ENCODE data around the gene CCDC7.
"Not testable (repeated sequence)": the region's sequence is repeated elsewhere in the genome, so short reads cannot be mapped to it uniquely, and the experiment has no call there.

The CCDC7 gene

DNA sequence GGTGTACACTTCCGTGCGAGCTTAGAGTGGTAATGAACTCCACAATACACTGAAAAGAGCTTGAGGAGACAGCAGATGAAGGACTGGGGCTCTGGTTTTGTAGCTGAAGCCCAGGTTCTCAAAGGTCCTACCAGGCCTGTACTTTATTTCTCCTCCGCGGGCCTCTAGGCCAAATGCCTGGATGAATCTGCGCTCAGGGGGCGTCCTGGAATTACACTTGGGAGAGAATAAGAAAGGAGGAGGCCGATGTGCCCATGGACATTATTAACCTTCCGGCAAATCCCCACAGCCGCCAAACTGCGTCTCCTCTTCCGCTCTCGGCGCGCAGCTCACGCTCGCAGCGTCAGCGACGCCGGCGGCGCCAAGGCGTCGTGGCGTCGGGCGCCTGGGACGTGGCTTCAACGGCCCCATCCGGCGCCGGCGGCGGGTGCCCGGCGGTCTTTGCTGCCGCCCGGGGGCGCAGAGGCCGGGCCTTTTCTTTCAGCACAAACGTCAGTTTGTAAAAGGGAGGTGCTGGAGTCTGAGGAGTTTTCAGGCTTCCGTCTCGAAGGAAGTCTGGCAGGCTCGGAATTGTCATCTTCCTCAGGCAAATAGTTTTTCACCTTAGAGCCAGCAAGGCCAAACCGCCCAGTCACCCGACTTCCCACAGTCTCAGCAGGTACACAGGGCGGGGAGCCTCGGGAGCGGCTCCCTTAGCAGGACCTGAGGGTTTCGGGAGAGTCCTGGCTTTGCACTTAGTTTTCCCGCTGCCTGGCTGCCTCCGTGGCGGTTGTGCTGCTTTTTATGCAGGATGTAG is at the start of gene CCDC7:
Gene CCDC7 (plus strand): TSS at position 401 of the 796 bp plus-strand sequence. CDS start 5,503 bp downstream, outside the sequence.
- DNase-seq (ENCODE audit: low spot score), result peak; percentile 92

DNA sequence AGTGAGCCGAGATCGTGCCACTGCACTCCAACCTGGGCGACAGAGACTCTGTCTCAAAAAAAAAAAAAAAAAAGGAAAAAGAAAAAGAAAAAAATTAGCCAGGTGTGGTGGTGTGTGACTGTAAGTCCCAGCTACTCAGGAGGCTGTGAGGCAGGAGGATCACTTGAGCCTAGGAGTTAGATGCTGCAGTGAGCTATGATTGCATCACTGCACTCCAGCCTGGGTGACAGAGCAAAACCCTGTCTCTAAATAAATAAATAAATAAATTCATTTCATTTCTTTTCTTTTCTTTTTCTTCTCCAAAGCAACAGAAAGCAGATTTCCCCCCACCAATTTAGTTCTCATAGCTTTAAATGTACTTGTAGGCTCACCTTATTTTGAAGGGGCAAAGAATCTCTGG is 48.8 kb upstream of the CCDC7 start:
- not testable (repeated sequence) for DNase-seq (ENCODE audit: low spot score)

DNA sequence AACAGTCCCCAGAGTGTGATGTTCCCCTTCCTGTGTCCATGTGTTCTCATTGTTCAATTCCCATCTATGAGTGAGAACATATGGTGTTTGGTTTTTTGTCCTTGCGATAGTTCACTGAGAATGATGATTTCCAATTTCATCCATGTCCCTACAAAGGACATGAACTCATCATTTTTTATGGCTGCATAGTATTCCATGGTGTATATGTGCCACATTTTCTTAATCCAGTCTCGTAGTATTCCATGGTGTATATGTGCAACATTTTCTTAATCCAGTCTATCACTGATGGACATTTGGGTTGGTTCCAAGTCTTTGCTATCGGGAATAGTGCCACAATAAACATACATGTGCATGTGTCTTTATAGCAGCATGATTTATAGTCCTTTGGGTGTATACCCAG is 46.2 kb upstream of the CCDC7 start:
- DNase-seq (ENCODE audit: low spot score), result not testable (repeated sequence)

DNA sequence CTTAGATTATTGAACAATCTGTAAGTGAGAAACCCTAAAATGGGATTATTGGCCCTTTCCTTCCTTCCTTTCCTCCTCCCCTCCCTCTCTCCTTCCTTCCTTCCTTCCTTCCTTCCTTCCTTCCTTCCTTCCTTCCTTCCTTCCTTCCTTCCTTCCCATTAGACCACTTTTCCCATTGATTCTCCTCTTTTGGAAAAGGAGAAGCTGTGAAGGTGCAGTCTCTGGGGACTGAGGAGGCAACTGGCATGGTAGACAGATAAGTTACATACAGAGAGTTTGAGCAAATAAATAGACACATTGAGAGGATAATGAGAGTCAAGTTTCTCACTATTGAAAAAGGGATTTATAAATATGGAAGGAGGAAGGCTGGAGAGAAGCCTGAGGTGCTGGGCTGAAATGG is 45.0 kb upstream of the CCDC7 start:
- DNase-seq (ENCODE audit: low spot score), result no peak

DNA sequence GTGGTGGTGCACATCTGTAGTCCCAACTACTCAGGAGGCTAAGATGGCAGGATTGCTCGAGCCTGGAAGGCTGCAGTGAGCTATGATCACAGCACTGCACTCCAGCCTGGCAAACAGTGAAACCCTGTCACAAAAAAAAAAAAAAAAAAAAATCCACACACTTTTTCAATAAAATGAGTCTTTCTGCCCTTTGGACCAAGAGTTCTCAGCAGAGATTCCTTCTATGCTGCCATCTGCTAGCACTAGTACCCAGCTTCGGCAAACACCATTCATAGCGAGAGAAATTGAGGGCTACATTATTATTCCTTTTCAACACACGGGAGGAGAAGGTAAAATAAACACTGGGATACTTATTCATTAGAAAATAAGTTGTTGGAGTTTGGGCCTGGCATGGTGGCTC is 43.4 kb upstream of the CCDC7 start:
- no peak for DNase-seq (ENCODE audit: low spot score)

DNA sequence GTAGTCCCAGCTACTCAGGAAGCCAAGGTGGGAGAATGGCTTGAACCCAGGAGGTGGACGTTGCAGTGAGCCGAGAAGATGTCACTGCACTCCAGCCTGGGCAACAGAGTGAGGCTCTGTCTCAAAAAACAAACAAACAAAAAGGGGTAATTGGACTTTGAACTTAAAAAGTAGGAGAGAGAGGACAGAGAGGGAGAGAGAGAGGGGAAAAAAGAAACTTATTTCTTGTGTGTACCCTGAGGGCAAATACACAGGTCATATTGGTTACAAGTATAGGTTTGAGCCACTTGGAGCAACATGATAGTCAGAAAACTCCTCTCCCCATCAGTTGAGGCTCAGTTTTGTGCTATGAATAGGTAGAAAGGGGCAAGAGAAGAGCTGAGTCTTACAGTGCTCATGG is 42.8 kb upstream of the CCDC7 start:
- DNase-seq (ENCODE audit: low spot score), result no peak

DNA sequence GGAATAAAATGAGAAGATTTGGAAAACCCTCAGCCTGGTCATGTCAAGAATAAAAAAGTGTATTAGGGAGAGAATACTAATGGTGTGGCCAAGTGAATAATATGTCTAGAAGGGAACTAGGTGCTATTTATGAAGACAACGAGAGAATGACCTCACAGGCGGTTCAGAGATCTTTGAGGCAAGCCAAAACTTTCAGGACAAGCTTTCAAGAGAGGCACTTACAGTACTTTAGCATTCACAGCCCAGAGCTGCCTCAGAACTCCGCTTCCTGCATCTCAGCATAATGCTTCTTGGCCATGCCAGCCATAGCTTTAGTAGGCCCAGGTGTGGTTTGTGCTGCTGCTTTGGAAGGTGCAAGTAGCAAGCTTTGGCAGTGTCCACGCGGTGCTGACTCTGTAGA is 37.2 kb upstream of the CCDC7 start:
- no peak for DNase-seq (ENCODE audit: low spot score)

DNA sequence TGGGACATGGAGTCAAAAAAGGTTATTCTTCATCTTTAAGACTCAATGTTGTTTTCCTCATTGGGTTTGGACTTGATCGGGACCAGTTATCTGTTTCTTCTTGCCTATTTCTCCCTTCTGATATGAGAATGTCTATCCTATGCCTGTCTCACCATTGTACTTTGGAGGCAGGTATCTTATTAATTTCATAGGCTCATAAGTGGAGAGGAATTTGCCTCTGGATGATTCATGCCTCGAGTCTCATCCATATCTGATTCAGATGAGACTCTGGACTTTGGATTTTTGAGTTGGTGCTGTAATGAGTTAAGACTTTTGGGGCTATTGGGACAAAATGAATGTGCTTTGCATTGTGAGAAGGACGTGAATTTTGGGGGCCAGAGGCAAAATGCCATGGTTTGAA is 36.2 kb upstream of the CCDC7 start:
- DNase-seq (ENCODE audit: low spot score), result no peak

DNA sequence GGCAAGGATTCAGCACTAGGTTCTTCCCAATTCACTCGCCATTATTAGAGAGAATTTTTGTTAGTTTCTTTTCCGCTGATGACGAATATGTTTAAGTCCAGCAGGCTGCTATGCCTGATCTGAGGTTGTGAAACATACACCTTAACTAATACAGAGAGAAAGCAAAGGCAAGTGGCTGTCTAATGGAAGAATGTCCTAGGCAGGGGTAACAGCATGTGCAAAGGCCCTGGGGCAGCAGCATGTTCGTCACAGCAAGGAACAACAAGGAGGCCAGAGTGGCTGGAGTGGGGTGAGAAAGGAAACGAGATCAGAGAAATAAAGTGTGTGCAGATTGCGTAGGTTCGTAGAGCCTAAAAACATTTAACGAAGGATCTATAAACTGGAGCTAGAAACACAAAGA is 35.4 kb upstream of the CCDC7 start:
- no peak for DNase-seq (ENCODE audit: low spot score)

DNA sequence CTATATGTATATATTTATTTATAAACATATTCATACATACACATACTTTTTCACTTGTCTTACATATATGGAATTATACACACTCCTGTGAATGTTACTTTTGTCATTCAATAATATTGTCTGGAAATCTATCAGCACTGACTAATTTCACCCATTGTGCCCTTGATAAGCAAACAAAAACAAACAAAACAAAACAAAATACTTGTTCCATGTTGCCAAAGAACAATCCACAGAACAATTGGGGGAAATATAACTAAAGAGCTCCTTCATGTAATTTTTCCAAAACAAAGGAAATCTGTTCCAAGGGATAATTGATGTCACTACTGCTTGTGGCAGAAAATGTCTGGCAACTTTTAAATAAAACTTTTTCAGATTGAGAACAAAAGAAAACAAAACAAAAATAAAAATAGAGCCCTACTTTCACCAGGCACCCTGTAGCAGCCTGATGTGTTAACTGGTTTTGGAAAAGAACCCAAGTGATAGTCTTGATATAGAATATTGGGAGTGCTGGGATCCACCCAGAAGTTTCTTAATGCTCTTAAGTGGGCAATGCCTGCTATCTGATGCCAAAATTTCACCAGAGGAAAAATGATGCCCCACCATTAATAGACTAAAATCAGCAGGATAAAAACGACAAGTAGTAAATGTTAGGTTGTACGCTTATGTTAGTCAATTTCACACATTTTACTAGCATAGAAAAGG is 34.0 kb upstream of the CCDC7 start:
- no peak for DNase-seq (ENCODE audit: low spot score)

DNA sequence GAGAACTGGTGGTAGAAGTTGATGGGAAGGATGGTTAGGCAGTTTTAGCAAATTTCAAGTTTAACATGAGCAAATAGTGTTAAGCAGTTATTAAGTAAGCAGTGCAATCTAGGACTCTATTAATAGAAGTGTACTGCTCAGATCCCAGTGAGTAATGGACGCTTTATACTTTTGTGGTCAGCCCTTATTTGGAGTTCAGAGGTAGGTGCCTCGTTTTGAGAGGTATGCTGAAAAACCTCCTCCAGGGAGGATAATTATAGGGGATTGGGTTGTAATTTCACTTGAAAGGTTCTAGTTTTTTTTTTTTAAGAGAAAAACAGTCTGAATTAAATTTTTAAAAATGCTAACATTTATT is 33.5 kb upstream of the CCDC7 start:
- no peak for DNase-seq (ENCODE audit: low spot score)

DNA sequence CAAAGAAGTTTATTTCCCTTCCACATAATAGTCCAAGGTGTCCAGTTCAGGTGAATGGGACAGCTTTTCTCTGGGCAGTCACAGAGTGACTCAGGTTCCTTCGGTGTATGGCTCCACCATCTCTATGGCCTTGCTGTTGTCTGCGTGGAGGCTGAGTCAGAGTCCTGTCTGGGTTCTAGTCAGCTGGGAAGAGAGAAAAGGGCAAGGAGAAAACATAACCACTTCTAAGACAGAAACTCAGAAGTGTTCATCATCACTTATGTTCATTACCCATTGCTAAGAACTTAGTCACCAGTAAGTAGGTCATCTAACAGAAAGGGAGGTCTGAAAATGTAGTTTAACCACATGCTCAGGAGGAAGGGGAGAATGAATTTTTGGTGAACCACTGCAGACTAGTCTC is 32.4 kb upstream of the CCDC7 start:
- DNase-seq (ENCODE audit: low spot score), result peak; percentile 44

DNA sequence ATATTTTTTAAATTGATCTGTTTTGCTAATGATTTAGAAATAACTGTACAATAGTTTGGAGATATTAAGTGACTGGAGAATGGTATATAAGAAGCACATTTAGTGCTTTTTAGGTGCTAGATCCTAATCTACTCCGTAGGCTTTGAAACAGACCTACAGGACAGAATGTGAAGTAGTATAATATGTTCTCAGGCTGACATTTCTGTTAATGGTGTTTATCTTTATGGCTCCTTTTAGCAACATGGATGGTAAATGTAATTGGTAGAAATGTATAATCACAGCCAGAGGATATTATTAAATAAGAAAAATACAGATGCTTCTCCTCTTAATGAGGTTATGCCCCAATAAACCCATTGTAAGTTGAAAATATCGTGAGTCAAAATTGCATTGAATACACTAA is 30.6 kb upstream of the CCDC7 start:
- no peak for DNase-seq (ENCODE audit: low spot score)

DNA sequence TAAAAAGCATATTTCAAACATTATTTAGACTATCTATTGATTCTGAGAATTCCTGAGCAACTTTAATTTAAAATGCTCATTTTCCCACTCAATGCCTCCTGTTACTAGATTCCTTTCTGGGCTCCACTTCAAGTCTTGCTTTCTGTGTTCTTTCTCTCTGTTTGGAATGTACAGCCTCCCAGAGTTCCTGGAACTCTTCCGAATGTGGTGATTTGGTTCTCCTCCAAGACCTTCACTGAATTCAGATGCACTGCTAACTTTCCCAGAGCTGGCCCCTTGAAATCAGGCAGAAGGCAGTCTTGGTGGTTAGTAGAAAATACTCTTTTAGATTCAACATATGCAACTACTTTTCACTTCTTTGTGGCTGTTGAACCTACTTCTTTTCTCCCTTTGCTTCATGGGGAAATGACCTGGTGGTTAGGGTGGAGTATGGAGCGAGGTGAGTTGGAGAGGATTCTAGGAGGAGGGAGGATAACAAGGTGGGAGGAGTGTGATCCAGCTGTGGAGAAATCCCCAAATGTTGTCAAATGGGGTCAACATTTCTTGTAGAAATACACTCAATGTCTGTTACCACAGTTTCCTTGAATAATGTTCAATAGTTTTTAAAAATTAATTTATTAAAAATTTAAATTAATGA is 27.9 kb upstream of the CCDC7 start:
- peak; percentile 37 for DNase-seq (ENCODE audit: low spot score)

DNA sequence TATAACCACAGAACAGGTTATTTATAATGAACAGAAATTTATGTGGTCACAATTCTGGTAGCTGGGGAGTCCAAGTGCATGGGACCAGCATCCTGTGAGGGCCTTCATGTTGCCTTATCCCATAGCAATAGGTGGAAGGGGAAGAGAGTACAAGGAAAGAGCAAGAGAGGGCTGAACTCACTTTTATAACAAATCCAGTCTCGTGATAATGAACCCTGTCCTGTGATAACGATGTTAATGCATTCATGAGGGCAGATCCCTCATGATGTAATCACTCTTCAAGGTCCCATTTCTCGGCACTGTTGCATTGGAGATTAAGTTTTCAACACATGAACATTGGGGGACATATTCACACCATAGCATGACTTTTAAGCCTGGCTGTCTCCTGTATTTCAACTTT is 27.4 kb upstream of the CCDC7 start:
- no peak for DNase-seq (ENCODE audit: low spot score)

DNA sequence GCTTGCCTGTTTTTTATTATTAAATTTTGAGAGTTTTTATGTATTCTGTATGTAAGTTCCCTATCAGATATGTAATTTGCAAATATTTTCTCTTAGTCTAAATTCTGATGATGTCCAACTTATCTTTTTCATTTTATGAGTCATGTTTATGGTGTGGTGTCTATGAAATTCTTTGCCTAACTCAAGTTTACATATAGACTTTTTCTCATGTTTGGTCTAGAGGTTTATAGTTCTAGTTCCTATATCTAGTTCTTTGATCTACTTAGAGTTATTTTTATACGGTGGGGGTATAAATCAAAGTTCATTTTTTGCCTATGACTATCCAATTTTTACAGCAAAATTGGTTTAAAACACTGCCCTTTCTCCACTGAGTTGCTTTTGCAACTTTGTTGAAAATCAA is 26.3 kb upstream of the CCDC7 start:
- DNase-seq (ENCODE audit: low spot score), result no peak

DNA sequence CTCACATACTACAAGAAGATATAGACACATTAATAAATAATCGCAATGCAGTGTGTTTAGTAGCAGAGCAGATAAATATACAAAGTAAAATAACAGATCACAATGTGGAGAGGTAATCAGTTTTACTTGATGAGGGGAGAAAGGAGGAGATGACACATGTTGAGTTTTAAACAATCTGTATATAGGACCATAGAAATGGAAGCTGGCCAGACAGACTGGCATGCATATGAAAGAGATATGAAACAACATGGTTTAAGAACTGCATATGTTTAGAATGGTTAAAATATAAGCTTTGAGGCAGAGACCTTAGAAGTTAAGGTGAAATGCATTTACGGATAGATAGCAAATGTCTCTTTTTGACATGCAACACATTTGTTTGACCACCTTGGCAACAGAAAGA is 19.8 kb upstream of the CCDC7 start:
- no peak for DNase-seq (ENCODE audit: low spot score)

DNA sequence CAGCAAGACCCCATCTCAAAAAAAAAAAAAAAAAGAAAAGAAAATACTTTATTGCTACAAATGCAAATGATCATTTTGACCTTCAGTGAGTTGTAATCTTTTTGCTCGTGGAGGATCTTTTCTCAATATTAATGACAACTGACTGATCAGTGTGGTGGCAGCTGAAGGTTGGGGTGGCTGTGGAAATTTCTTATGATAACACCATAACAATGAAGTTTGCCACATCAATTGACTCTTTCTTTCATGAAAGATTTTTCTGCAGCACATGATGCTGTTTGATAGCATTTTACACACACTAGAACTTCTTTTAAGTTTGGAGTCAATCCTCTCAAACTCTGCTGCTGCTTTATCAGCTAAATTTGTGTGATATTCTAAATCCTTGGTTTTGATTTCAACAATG is 12.4 kb upstream of the CCDC7 start:
- DNase-seq (ENCODE audit: low spot score), result no peak

DNA sequence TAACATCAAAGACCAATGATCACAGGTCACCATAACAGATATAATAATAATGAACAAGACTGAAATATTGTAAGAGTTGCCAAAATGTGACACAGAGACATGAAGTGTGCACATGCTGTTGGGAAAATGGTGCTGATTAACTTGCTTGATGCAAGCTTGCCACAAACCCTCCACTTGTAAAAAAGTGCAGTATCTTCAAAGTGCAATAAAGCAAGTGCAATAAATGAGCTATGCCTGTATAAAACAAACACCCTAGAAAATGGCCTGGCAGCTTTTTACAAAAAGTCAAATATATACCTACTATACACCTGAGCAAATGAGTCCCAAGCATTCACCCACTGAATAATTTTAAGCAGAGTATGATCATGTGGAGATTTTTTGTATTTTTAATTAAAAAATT is 9.7 kb upstream of the CCDC7 start:
- no peak for DNase-seq (ENCODE audit: low spot score)

DNA sequence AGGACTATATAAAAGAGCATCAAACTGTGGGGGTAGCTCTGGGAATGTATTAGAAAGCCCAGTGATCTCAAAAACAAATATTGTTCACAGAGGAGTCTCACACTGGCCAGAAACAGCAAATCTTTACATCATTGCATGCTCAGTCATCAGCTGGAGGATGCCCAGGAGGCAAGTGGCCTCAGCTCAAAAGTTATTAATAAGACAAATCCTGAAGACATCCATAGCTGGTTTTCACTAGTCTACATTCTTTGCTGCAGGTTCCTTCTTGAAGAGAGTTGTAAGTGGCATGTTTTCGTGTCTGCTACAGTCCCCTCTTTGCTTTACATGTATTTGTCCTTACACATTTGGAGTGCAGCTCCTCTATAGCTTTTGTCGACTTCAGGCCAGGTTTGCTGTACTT is 8.6 kb upstream of the CCDC7 start:
- no peak for DNase-seq (ENCODE audit: low spot score)

DNA sequence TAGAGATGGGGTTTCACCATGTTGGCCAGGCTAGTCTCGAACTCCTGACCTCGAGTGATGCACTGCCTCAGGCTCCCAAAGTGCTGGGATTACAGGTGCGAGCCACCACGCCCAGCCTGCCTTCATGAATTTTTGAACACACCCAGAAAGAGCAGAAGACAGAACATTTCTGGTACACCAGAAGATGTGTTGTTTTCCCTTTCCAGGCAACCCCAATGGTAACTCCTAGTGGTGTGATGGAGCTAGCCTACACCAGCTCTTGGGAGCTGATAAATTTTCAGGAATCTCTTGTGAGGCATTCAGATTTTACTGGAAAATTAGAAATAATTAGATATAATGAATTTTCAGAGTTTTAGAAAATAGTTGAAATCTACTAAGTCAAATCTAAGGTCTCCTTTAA is 904 bp upstream of the CCDC7 start:
- peak; percentile 4 for DNase-seq (ENCODE audit: low spot score)

DNA sequence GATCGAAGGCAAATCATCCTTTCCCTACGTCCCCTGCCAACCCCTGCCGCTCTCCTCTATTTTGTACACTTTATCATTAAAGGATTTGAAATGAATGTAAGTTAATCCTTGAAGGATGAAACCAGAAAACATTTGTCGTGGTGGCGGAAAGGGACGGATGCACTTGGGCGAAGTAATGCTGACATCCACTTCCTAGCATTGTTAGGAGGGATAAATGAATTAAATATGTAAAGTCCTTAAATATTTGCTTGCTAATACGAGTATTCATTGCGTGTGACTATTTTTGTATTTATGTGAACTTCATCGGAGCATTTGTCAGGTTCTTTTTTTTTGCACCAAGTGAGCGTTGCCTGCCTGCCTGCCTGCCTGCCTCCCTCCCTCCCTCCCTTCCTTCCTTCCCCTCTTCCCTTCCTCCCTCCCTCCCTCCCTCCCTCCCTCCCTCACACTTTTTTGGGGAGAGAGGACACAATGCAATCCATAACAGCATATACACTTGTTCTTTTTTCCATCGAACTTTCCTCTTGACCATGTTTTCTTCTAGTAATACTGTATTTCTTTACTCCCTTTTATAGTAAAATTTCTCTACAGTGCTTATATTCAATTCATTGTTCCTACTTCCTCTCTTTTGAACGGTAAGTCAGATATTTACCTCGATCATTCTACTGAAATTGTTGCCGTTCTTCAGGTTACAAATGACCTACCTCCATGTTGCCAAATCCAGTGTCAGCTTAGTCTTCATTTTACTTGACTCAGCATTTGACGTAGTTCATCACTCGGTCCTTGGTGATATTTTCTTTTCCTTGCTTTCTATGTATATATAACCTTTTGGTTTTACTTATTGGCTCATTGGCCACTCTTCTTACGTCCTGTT is 831 bp downstream of the CCDC7 start:
- DNase-seq (ENCODE audit: low spot score), result no peak
